ENCODE measurements around the gene FANCD2OS. TPM values are rescaled to one million over a fixed set of nuclear protein-coding genes. Genes with fewer than 3 reads are reported as not detected.

Gene FANCD2OS, protein sequence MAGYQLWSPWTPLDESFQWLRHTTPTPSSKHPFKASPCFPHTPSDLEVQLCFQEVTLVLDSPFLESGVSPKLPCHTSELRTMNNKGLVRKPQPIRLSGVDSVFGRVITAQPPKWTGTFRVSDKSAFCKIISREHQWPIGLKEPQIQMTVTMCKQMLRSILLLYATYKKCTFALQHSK
- total RNA-seq: not detected

DNA sequence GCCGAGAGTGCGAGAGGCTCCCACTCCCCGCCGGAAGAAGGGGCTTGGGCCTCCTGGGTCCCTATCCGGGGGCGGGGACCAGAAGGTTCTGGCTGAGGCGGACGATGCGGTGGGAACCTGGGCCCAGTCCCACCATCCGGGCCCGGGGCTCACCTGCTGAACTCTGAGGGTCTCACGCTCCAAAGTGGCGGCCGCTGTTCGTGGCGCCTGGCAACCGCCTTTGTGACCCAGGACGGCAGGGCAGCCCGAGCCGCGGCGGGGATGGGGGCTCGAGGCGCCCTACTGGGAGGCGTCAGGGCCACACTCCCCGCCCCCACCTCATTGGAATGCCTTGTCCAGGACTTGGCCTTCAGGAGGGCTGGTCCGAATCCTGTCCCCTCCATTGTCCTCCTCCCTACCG is at the start of gene FANCD2OS:
Gene FANCD2OS, minus strand, starts transcription at position 165 of the 400 bp plus-strand sequence. CDS start 3,481 bp downstream, outside the sequence.
- Histone ChIP-seq H3K9me3 (no peaks in the 10 kb centered on the region), H3K27ac (no peak within 1 kb of the TSS), H3K4me1 (no peaks in the 10 kb centered on the region), H3K4me3 (no peak within 1 kb of the TSS), H3K27me3 (no peaks in the 10 kb centered on the region), H3K36me3 (no peaks in the 10 kb centered on the region)
- TF ChIP-seq, protein P1, sequence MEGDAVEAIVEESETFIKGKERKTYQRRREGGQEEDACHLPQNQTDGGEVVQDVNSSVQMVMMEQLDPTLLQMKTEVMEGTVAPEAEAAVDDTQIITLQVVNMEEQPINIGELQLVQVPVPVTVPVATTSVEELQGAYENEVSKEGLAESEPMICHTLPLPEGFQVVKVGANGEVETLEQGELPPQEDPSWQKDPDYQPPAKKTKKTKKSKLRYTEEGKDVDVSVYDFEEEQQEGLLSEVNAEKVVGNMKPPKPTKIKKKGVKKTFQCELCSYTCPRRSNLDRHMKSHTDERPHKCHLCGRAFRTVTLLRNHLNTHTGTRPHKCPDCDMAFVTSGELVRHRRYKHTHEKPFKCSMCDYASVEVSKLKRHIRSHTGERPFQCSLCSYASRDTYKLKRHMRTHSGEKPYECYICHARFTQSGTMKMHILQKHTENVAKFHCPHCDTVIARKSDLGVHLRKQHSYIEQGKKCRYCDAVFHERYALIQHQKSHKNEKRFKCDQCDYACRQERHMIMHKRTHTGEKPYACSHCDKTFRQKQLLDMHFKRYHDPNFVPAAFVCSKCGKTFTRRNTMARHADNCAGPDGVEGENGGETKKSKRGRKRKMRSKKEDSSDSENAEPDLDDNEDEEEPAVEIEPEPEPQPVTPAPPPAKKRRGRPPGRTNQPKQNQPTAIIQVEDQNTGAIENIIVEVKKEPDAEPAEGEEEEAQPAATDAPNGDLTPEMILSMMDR (IDR thresholded peaks at IDR 0.05 in 4 of 5, conservative IDR thresholded peaks at IDR 0.05 in 1 of 5): no peak
- TF ChIP-seq POLR2A (IDR thresholded peaks at IDR 0.05): no peak
- intact Hi-C loops (cut with DNase I; ENCODE audit: low total_unique reads): no loop called here
- no peak for ATAC-seq
- no peak for DNase-seq
- in situ Hi-C loops (cut with MboI; ENCODE audit: low sequenced_read_pairs in 4 of 4): no loop called here

DNA sequence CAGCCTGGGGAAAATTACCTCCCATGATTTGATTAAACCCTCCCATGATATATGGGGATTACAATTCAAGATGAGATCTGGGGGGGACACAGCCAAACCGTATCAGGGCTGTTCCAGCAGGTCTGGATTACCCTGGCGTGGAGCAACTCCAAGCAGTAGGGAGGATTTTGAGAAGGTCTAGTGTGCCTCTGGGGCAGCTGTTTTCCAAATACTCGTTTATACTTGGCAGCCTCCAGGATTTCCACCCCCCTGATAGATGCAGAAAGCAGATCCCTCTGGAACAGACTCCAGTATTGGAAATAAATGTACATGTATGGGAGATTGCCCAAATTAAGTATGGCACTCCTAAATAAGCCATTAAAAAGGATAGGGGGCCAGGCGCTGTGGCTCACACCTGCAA is 49.0 kb upstream of the FANCD2OS start:
- Histone ChIP-seq H3K27ac (no peak overlapping the region), H3K36me3 (peaks cover 0 to 20% of the 10 kb centered on the region in 2 donors), H3K4me3 (no peak overlapping the region), H3K27me3 (no peaks in the 10 kb centered on the region), H3K4me1 (no peaks in the 10 kb centered on the region), H3K9me3 (no peaks in the 10 kb centered on the region)
- DNase-seq (no peak), ATAC-seq (no peak)
- in situ Hi-C loops (cut with MboI; ENCODE audit: low sequenced_read_pairs in 4 of 4) (no loop called here), intact Hi-C loops (cut with DNase I; ENCODE audit: low total_unique reads) (no loop called here)
- TF ChIP-seq, protein P1 (IDR thresholded peaks at IDR 0.05 in 4 of 5, conservative IDR thresholded peaks at IDR 0.05 in 1 of 5): no peak
- no peak for TF ChIP-seq POLR2A (IDR thresholded peaks at IDR 0.05)

DNA sequence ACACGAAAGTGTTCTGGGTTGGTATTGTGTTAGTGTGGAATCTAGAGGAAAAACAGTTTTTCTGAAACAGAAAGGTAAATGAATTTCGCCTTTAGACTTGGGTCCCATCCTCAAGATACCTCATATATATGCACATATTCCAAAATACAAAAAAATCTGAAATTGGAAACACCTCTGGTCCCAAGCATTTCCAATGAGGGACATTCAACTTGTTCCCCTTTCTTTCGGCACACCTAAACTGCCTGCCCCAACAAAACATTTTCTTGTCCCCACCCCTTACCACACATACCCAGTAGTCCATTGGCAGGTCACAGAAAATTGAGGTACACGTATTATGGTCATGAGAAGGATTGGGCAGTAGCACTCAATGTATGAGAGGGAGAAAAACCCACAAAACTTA is 47.6 kb upstream of the FANCD2OS start:
- intact Hi-C loops (cut with DNase I; ENCODE audit: low total_unique reads): no loop called here
- in situ Hi-C loops (cut with MboI; ENCODE audit: low sequenced_read_pairs in 4 of 4): no loop called here
- no peaks in the 10 kb centered on the region for H3K27me3 ChIP-seq
- no peaks in the 10 kb centered on the region for H3K4me1 ChIP-seq
- no peak overlapping the region for H3K27ac ChIP-seq
- TF ChIP-seq, protein P1 (IDR thresholded peaks at IDR 0.05 in 4 of 5, conservative IDR thresholded peaks at IDR 0.05 in 1 of 5): no peak
- TF ChIP-seq POLR2A (IDR thresholded peaks at IDR 0.05): no peak
- ATAC-seq (no peak), DNase-seq (no peak)
- no peak overlapping the region for H3K4me3 ChIP-seq
- H3K36me3 ChIP-seq: peaks cover 0 to 32% of the 10 kb centered on the region in 2 donors
- no peaks in the 10 kb centered on the region for H3K9me3 ChIP-seq

DNA sequence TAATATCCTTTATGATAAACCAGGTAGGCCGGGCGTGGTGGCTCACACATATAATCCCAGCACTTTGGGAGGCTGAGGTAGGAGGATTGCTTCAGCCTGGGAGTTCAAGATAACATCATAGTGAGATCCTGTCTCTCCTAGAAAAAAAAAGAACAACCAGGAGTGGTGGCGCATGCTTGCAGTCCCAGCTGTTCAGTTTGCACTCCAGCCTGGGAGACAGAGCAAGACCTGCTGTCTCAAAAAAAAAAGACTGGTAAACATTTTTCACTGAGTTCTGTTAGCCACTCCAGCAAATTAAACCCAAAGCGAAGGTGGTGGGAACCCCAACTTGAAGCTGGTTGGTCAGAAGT is 47.0 kb upstream of the FANCD2OS start:
- intact Hi-C loops (cut with DNase I; ENCODE audit: low total_unique reads) (no loop called here), in situ Hi-C loops (cut with MboI; ENCODE audit: low sequenced_read_pairs in 4 of 4) (no loop called here)
- no peak for DNase-seq
- H3K36me3 ChIP-seq: peaks cover 0 to 36% of the 10 kb centered on the region in 2 donors
- H3K4me1 ChIP-seq: no peaks in the 10 kb centered on the region
- no peaks in the 10 kb centered on the region for H3K27me3 ChIP-seq
- H3K27ac ChIP-seq: no peak overlapping the region
- H3K9me3 ChIP-seq: no peaks in the 10 kb centered on the region
- TF ChIP-seq, protein P1 (IDR thresholded peaks at IDR 0.05 in 4 of 5, conservative IDR thresholded peaks at IDR 0.05 in 1 of 5): no peak
- no peak for TF ChIP-seq POLR2A (IDR thresholded peaks at IDR 0.05)
- no peak overlapping the region for H3K4me3 ChIP-seq
- ATAC-seq: no peak
